HG03095 (cell line): Measurements from ENCODE around the gene ICE2.

ENCODE experiments used
- ATAC-seq: cut with Tn5 transposase; IDR thresholded peaks from one replicate; pipeline ENCODE4 v1.9.1; 2021; ENCODE audit warnings: moderate library complexity; ENCODE audit not compliant: unreplicated experiment

ICE2 gene

DNA sequence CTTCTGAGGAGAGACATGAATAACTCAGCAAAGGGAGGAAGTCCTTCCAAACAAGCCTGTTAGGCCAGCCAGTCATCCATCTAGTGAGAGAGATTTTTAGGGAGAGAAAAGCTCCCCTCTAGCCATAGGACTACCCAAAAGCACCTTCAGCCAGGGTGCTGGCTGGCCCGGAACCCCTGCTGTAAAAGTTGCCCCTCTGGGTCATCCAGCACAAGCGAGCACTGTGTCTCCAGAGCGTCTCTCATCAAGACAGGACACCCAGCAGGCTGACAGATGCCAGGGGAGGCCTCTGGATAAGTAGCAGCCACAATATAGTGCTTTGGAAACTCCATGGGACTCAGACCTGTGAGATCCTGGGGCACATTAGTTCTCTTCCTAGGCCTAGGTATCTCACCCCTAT is 105.6 kb downstream of the ICE2 start:
- ATAC-seq: no peak

DNA sequence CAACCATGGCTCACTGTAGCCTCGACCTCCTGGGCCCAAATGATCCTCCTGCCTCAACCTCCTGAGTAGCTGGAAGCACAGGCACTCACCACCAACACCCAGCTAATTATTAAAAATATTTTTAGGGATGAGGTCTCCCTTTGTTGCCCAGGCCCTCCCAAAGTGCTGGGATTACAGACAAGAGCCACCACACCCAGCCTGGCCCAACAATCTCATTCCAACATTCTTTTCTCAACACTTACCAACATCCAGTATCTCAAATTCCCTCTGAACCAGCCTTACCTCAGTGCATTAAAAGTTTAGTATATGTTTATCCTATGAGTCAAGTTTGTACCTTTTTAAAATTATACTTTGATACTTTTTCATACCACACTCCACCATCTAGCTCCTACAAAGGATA is 106.2 kb downstream of the ICE2 start:
- no peak for ATAC-seq

DNA sequence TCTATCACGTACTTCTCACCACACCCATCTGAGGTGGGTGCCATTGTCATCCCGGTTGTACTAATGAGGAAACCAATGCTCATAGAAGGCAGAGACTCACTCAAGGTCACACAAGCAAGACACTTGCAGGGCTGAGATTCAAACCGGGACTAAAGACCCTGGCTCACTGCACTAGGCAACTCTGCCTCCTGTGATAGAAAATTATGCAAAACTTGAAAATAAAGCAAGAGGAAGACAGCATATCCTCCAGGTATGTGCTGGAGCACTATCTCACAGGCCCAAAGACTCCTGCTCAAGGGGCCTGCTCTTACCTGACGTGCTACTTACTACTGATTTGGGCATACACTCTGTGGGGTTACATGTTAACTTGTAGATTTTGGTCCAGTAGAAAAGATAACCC is 106.7 kb downstream of the ICE2 start:
- ATAC-seq: no peak

DNA sequence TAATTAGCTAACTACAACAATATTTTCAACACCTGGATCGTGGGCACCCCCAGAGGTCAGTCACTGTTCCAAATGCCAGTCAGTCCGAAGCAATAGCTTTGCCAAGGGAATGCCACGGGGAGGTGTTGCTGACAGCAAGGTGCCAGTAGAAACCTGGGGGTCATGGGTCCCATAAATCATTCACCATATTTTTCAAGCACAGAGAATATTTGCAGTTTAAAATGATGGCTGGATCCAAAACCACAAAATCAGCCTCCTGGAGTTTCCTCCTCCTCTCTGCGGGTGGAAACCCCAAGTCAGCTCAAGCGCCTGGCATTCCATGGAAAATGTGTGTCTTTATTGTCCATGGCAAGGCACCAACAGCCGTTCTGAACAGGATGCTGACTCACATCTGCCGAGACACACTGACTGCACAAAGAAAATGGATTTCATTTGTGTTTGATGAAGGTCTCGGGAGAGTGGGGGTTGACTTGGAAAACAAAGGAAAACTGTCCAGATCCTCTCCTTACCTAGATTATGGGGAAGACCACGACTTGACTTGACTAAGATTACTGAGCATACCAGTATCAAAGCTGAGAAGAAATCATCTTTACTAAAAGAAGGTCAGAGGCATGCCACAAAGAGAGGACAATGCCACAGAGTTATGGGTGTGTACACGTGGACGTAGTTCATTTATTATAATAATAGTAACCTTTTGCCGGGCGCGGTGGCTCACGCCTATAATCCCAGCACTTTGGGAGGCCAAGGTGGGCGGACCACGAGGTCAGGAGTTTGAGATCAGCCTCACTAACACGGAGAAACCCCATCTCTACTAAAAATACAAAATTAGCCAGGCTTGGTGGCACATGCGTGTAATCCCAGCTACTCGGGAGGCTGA is 107.5 kb downstream of the ICE2 start:
- ATAC-seq: no peak

DNA sequence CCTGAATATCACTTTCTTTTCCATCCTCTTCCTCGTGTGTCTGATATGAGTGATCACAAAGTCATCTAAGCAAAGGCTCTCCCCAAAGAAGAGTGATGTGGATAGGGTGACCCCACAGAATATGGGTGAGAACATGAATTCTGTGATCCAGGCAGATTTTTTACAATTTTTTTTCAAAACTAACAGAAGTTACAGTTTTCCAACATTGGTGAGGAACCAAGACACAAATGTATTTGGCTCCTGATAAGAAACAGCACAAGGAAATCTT is 108.1 kb downstream of the ICE2 start:
- no peak for ATAC-seq

DNA sequence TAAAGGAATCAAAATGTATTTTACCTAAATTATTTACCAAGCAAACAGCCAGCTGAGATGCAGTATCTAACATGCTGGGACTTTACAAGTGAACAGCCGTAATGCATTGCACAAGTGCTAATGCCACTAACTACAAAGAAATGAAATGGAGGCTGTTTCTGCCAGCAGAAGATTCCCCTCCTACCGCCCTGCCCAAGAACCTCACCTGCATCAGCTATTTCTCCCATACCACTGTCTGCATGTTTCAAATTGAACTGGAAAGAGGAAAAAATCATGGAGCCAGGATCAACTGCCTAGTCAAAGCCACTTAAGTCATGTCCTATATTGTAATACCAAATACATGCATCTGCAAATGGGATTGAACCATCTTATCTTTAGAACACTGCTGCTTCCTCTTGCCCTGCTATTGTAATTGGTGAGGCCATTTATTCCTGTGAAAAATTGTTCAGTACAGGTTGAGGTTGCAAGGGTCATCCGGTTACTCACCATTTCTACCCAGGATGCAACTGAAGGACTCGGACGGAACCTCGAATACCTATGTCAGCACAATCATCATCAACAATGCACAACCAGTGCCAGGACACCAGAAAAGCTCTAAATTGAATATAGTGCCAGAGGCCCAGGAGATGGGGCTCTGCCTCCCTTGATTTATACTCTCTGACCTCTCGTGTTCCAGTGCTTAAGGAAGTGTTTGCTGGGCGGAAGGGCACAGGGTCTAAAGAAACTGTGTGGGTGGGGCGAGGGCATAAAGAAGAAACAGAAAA is 108.7 kb downstream of the ICE2 start:
- no peak for ATAC-seq

DNA sequence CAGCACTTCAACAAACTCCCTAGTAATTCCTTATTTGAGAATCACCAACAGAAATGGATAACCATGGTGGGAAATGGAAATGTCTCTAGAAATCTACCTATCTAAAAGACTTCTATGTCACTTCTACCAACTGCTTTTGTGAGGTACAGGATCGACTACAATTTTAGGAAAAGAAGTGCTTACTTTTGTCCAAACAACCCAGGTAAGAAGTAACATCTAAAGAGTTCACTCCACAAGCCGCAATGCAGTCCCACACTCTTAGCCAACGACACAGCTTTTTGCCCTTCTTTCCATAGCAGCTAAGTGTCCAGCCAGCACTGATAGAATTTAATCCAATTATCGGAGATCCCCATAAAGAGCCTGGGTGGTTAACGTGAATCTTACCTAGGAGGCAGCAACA is 109.2 kb downstream of the ICE2 start:
- no peak for ATAC-seq
